Activated CD4-positive, alpha-beta T cell treated with anti-CD3 and anti-CD28 coated beads, Interleukin-2, Interleukin-6, amounts not matched to agents 100 ng/mL and 50 ng/mL, durations not matched to agents 16 hours and 8 hours (primary cell): ENCODE results near the gene TMEM17.

Source experiments
- DNase-seq: peaks from one replicate; pipeline ENCODE4 v3.0.0-alpha.2; 2020

Gene TMEM17

DNA sequence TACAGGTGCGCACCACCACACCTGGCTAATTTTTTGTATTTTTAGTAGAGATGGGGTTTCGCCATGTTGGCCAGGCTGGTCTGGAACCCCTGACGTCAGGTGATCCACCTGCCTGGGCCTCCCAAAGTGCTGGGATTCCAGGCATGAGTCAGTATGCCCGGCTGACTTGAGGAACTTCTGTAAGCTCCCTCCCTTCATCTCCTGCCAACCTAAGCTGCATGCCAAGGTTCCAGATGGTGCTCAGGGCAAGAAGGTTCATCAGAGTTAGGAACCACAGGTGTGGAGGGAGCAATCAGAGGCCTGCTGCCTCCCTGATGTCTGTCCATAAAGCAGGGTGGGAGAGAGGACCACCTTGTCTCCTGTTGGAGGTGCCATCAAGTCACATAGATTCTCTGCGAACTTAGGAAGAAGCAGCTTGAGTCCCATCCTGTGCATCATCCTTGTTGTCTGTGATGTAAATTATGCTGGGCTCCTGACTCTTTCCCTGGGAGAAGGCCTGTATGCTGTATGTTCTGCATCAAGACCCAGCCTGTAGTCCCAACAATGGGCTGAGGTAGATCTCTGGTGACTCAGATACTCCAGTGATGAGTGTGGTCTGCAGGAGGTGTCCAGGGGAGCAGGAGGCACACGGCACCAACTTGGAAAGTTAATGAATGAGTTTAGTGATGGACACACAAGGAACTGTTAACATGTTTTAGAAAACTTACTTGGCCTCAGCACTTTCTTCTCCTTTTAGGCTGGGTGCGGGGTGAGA, 53.1 kb downstream of the TMEM17 start:
- no peak for DNase-seq

GRCh38 chr2:62450716-62451191, 55.2 kb downstream of the TMEM17 start:
- no peak for DNase-seq
